Stimulated activated CD4-positive, alpha-beta T cell treated with anti-CD3 and anti-CD28 coated beads, Interleukin-15, amount 100 ng/mL, for 24 hours (primary cell): Measurements from ENCODE around the gene RUNX2.

Experiments
- DNase-seq: peaks from one replicate; pipeline ENCODE4 v3.0.0-alpha.2; 2020

RUNX2 gene

GRCh38 chr6:45563844-45564243 is 235.7 kb downstream of the RUNX2 start:
- DNase-seq, result no peak

DNA sequence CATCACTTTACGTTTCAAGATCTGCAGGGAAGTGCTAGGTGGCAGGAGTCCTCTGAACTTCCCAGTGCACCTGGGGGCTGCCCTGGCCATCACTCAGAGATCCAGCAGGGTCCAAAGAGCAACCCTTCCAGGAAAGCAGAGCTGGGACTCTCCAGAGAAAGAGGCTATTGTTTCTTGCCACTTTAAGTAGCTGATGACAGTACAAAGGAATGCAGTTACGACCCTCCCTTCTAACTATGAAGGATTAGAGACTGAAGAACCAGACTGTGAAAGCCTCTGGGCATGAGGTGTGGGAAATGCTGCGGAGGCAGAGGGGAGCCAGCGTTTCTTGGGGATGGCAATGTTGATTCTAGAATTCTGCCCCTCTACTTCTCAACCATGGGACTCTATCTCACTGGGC is 238.8 kb downstream of the RUNX2 start:
- no peak for DNase-seq

GRCh38 chr6:45567879-45568278 is 239.7 kb downstream of the RUNX2 start:
- DNase-seq, result no peak

GRCh38 chr6:45568626-45569025 is 240.5 kb downstream of the RUNX2 start:
- DNase-seq, result no peak

DNA sequence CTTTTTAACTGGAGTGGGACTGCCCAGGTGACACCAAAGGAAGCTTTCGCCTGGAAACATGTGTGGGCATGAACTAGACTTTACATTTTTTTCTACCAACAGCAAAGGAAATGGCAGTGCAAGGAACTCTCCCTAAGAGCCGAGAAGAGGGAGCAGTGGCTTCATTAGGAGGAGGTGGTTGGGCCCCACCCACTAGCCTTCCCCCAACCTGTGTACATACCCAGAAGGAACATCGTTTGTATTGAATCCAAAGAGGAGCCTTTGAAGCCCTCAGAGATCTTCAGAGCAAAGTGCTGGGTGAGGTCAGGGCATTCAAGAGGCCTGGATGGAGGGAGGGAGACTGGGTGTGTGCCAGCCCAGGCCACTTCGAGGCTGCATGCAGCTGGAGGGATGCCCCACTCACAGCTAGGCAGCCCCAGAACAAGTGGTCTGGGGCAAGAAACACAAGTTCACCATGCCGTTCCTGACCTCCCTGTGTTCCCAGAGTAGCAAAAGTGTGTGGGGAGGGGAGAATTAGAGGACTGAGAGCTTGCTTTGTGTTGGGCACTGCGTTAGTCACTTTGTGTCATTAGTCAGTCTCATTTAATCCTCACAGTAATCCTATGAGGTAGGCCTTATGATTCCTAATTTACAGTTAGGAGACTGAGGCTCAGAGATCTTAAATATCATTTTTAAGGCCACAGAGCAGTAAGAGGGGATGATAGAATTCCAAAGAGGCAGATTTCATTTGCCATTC is 241.2 kb downstream of the RUNX2 start:
- no peak for DNase-seq

GRCh38 chr6:45571159-45571558 is 243.0 kb downstream of the RUNX2 start:
- no peak for DNase-seq

DNA sequence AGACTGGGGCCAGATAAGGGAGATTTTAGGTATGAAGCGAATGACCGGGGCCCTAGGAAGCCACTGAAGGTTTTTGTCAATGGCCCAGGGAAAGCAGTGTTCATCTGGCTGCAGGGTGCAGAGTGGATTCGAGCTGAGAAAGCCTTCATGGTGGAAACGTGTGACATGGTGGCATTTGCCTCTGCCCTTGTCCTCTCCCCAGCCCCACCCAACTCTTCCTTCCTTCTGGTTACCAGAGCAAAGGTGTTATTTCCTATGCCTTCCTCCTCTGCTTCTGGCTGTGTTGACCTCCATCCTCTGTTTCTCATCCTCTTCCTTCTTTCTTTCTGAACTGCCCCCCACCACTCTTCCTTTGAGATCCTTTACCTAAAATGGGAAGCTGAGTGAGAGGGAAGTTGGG is 244.7 kb downstream of the RUNX2 start:
- DNase-seq, result no peak

GRCh38 chr6:45574014-45574461 is 245.9 kb downstream of the RUNX2 start:
- DNase-seq, result no peak

DNA sequence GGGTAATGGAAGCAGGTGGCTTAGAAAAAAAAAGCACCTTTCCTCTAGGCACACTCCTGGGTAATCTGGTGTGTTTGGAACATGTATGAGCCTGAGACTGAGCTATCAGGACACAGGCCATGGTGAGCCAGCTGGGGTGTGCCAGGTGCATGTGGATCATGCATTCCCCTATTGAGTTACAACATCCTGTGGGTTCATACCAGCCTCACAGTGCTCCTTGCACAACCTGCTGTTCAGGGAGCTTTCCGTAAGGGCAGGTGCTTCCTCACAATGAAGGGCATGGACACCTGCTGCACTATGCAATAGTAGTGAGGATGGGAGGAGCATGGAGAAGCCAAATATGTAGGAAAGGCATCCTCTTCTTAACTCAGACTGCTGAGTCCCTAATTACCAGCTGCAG is 246.8 kb downstream of the RUNX2 start:
- no peak for DNase-seq

GRCh38 chr6:45576648-45577624 is 248.8 kb downstream of the RUNX2 start:
- DNase-seq, result no peak

- DNase-seq, result no peak
Measured at GRCh38 chr6:45577836-45578504, 249.8 kb downstream of the RUNX2 start.

GRCh38 chr6:45584127-45584526 is 256.0 kb downstream of the RUNX2 start:
- peak; percentile 44 for DNase-seq

DNA sequence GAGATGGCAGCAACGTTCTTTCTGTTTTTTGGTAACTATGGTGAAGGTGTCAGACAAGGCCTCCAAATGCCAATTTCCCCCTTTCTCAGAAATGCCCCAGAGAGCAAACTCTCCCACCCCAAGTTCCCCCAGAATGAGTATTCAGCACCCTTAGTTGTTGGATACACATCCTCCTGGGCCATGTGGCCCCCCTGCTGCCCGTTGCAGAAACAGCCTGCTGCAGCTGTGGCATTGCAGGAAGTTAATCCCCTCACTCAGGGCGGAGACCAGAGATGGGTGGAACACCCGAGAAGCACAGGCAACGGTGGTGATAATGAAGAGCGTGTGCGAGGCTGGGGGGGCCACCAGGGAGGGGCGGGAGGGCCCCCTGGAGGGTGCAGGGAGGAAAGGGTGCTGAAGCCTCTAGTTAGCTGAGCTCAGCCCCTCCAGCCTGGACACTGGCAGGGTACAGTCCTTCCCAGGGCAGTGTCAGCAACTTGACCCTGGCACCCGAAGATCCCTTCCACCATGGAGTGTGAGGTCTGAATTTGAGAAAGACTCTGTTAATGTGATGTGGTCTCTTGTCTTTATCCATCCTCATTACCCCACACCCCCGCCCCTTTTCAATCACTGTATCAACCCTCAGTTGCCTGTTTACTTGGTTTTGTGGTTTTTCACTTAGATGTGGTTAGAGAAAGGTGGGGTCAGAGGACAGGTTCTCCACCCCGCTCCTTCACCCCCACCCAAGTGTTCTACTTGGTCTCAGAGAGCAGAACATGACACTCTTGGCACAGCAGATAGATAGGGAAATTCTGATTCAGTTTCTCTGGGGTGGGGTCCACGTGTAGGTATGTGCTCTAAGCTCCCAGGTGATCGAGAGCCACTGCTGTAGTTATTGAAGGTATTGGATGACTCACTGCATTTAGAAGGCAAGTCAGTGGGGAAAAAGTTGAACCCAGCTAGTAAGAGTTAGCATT is 258.4 kb downstream of the RUNX2 start:
- peak; percentile 53 for DNase-seq

- DNase-seq, result no peak
Measured at GRCh38 chr6:45587229-45588060, 259.3 kb downstream of the RUNX2 start.

DNA sequence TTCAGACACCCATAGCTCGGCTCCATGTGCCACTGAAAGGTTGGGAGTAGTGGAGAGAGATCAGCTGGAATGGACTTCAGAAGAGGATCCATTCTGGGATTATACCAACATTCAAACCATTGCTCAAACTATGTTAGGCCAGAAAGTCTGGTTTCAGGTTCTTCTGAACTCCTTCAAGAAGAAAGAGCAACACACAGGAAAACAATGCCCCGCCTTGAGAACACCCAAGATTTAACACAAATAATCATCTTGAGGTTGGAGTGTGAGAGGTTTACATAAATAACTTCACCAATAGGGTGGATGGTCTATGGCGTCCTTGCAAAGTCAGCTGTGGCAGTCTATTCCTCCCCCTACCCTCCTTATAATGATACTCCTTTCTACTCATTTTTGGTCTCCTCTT is 261.2 kb downstream of the RUNX2 start:
- no peak for DNase-seq

GRCh38 chr6:45590226-45590625 is 262.1 kb downstream of the RUNX2 start:
- DNase-seq, result no peak

- no peak for DNase-seq
Measured at GRCh38 chr6:45590696-45591184, 262.6 kb downstream of the RUNX2 start.

- DNase-seq, result no peak
Measured at GRCh38 chr6:45591306-45591705, 263.2 kb downstream of the RUNX2 start.

- DNase-seq, result no peak
Measured at GRCh38 chr6:45591890-45592289, 263.8 kb downstream of the RUNX2 start.

DNA sequence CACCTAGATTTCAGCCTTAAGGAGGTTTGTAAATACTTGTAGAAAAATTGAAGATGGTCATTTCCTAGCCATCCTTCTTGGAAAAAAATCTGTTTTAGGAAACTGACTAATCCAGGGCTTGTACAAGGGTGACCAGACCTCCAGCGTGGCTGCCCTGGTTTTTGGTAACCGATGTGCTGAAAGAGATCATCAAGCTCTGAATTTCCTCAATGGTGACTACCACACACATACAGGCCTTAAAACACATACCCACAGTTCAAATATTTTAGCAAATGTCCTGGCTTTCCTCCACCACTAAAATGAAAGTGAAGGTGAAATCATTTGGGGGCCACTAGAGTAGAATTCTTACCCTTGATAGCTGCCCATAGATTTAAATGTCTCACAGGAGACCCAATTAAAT is 264.9 kb downstream of the RUNX2 start:
- no peak for DNase-seq
